ENCODE measurements around the gene CACNA2D2.
A peak's percentile ranks its signal among the peaks of the same experiment; 100 is the strongest.

Gene CACNA2D2

GRCh38 chr3:50419595-50420370, 83.7 kb downstream of the CACNA2D2 start:
- no peak overlapping the region for H3K4me3 ChIP-seq (ENCODE audit: low read depth, low read length)
- no peak for DNase-seq (ENCODE audit: low read depth)
- TF ChIP-seq, protein P1, sequence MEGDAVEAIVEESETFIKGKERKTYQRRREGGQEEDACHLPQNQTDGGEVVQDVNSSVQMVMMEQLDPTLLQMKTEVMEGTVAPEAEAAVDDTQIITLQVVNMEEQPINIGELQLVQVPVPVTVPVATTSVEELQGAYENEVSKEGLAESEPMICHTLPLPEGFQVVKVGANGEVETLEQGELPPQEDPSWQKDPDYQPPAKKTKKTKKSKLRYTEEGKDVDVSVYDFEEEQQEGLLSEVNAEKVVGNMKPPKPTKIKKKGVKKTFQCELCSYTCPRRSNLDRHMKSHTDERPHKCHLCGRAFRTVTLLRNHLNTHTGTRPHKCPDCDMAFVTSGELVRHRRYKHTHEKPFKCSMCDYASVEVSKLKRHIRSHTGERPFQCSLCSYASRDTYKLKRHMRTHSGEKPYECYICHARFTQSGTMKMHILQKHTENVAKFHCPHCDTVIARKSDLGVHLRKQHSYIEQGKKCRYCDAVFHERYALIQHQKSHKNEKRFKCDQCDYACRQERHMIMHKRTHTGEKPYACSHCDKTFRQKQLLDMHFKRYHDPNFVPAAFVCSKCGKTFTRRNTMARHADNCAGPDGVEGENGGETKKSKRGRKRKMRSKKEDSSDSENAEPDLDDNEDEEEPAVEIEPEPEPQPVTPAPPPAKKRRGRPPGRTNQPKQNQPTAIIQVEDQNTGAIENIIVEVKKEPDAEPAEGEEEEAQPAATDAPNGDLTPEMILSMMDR (conservative IDR thresholded peaks at IDR 0.05; ENCODE audit: low read depth, low read length), result no peak

DNA sequence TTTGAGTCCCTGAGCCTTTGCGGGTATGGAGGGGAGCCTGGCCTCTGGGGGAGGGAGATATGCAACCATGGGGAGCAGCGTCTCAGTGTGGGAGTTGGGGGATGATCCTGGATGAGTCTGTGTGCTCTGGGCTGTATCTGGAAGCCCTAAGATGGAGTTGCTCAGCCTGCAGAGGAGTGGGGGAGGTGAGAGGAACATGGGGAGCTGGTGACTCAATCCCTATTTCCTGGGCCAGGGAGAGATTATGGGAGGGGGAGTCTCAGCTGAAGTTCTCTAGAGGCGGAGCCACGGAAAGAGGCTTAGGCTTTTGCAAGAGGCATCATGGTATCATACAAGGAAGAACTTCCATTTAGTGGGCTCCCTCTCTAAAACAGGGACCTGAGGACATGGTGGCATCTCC, 84.6 kb downstream of the CACNA2D2 start:
- TF ChIP-seq, protein P1 (conservative IDR thresholded peaks at IDR 0.05; ENCODE audit: low read depth, low read length), result no peak
- H3K4me3 ChIP-seq (ENCODE audit: low read depth, low read length), result no peak overlapping the region
- DNase-seq (ENCODE audit: low read depth), result peak; percentile 21

- DNase-seq (ENCODE audit: low read depth), result no peak
- H3K4me3 ChIP-seq (ENCODE audit: low read depth, low read length), result no peak overlapping the region
- TF ChIP-seq, protein P1 (conservative IDR thresholded peaks at IDR 0.05; ENCODE audit: low read depth, low read length), result no peak
Observed at GRCh38 chr3:50417637-50418033, 85.8 kb downstream of the CACNA2D2 start.

- DNase-seq (ENCODE audit: low read depth), result no peak
- TF ChIP-seq, protein P1 (conservative IDR thresholded peaks at IDR 0.05; ENCODE audit: low read depth, low read length), result no peak
Observed at GRCh38 chr3:50416736-50417636, 86.4 kb downstream of the CACNA2D2 start.

DNA sequence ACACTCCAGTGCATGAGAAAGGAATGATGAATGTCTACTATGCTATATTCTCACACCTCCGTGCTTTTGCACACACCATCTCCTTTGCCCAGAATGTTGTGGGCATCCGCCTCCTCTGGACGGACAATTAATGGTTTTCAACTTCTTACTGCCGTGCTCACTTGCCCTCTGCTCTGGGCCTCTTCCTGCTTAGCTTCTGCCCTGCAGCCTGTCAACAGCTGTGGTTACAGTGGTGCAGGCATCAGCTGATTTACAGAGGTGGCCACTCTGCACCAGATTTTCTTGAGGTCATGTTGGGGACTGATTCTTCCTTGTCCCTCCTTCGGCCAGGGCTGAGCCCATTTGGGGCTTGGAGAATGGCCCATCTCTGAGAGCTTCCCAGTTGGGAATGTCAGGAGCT, 87.6 kb downstream of the CACNA2D2 start:
- peak; percentile 14 for DNase-seq (ENCODE audit: low read depth)
- TF ChIP-seq, protein P1 (conservative IDR thresholded peaks at IDR 0.05; ENCODE audit: low read depth, low read length), result no peak
- H3K4me3 ChIP-seq (ENCODE audit: low read depth, low read length), result no peak overlapping the region

More at GRCh38 chr3:50416736-50417636, 86.4 kb downstream of the CACNA2D2 start:
- no peak overlapping the region for H3K4me3 ChIP-seq (ENCODE audit: low read depth, low read length)

GRCh38 chr3:50415061-50415460, 88.4 kb downstream of the CACNA2D2 start:
- no peak for DNase-seq (ENCODE audit: low read depth)
- TF ChIP-seq, protein P1 (conservative IDR thresholded peaks at IDR 0.05; ENCODE audit: low read depth, low read length), result peak; percentile 20
- H3K4me3 ChIP-seq (ENCODE audit: low read depth, low read length), result no peak overlapping the region

Measured in choroid plexus epithelial cell (primary cell).